H1 (cell line): Measurements from ENCODE around the gene TMEM156.

Experiments
- CHD1 ChIP-seq: IDR thresholded peaks from 2 replicates; pipeline ENCODE4 v1.6.1; 2012; ENCODE audit warnings: low read depth, low read length, improper control_type of control experiment
- GABPA ChIP-seq: IDR thresholded peaks from 2 replicates; pipeline ENCODE4 v1.6.1; 2011; ENCODE audit warnings: mild to moderate bottlenecking, low read length, moderate library complexity, borderline replicate concordance; ENCODE audit not compliant: insufficient read depth
- POLR2AphosphoS5 ChIP-seq: IDR thresholded peaks from 2 replicates; pipeline ENCODE4 v1.6.1; 2011; ENCODE audit warnings: low read depth, low read length
- RAD21 ChIP-seq, 2 experiments: IDR thresholded peaks in 1 of 2; conservative IDR thresholded peaks in 1 of 2; 2 replicates each; pipeline ENCODE4 v1.6.1; 2011; ENCODE audit warnings: low read depth in 2 of 2, low read length in 2 of 2, improper control_type of control experiment in 1 of 2, inconsistent platforms in 1 of 2, mild to moderate bottlenecking in 1 of 2, moderate library complexity in 1 of 2
- SP1 ChIP-seq: IDR thresholded peaks from 2 replicates; pipeline ENCODE4 v1.6.1; 2011; ENCODE audit warnings: low read depth, low read length
- TCF12 ChIP-seq: IDR thresholded peaks from 2 replicates; pipeline ENCODE4 v1.6.1; 2011; ENCODE audit warnings: low read depth, mild to moderate bottlenecking, low read length
- TF ChIP-seq, protein P1 (sequence below): IDR thresholded peaks from 2 replicates; pipeline ENCODE4 v1.6.1; 2012; ENCODE audit warnings: low read length, inconsistent platforms
- TF ChIP-seq, protein P2 (sequence below), 3 experiments: IDR thresholded peaks; 1 replicate in 2 of 3; 2 replicates in 1 of 3; pipeline versions ENCODE4 v1.5.1 to v1.6.1; 2011; ENCODE audit warnings: low read length in 3 of 3, mild to moderate bottlenecking in 3 of 3, inconsistent platforms in 2 of 3, low read depth in 1 of 3, moderate library complexity in 1 of 3; ENCODE audit not compliant: insufficient read depth in 1 of 3; ENCODE audit errors: control extremely low read depth in 1 of 3
- TF ChIP-seq, protein P3 (sequence below): IDR thresholded peaks from 2 replicates; pipeline ENCODE4 v1.6.1; 2012; ENCODE audit warnings: inconsistent platforms
- TF ChIP-seq, protein P4 (sequence below): IDR thresholded peaks from 2 replicates; pipeline ENCODE4 v1.6.1; 2011; ENCODE audit warnings: low read length, improper control_type of control experiment

DNA sequence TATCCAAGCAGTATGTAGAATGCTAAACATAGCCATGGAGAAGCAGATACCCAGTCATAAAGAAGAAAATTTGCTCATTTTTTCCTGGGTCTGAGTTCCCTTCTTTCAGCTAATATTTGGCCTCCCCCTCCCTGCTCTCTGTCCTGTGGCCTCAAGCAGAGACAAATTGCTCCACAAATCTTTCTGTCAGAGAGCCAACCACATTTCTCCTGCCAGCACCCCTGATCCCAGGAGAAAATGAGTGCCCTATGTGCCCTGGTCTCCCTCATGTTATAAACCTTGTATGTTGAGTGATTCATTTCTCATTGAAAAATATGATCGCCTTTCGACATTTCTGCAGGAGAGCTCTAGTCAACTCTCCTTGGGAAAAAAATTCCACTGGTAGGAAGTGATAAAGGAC lies 82.0 kb downstream of the TMEM156 start:
- TF ChIP-seq, protein P1, sequence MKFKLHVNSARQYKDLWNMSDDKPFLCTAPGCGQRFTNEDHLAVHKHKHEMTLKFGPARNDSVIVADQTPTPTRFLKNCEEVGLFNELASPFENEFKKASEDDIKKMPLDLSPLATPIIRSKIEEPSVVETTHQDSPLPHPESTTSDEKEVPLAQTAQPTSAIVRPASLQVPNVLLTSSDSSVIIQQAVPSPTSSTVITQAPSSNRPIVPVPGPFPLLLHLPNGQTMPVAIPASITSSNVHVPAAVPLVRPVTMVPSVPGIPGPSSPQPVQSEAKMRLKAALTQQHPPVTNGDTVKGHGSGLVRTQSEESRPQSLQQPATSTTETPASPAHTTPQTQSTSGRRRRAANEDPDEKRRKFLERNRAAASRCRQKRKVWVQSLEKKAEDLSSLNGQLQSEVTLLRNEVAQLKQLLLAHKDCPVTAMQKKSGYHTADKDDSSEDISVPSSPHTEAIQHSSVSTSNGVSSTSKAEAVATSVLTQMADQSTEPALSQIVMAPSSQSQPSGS: no peak
- TF ChIP-seq RAD21 (IDR thresholded peaks at IDR 0.05 in 1 of 2, conservative IDR thresholded peaks at IDR 0.05 in 1 of 2; ENCODE audit: low read depth in 2 of 2, low read length in 2 of 2) (no peak), CHD1 (no peak), TCF12 (no peak), SP1 (no peak), GABPA (no peak), POLR2AphosphoS5 (no peak)
- TF ChIP-seq, protein P2, sequence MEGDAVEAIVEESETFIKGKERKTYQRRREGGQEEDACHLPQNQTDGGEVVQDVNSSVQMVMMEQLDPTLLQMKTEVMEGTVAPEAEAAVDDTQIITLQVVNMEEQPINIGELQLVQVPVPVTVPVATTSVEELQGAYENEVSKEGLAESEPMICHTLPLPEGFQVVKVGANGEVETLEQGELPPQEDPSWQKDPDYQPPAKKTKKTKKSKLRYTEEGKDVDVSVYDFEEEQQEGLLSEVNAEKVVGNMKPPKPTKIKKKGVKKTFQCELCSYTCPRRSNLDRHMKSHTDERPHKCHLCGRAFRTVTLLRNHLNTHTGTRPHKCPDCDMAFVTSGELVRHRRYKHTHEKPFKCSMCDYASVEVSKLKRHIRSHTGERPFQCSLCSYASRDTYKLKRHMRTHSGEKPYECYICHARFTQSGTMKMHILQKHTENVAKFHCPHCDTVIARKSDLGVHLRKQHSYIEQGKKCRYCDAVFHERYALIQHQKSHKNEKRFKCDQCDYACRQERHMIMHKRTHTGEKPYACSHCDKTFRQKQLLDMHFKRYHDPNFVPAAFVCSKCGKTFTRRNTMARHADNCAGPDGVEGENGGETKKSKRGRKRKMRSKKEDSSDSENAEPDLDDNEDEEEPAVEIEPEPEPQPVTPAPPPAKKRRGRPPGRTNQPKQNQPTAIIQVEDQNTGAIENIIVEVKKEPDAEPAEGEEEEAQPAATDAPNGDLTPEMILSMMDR (IDR thresholded peaks at IDR 0.05; ENCODE audit: control extremely low read depth in 1 of 3, insufficient read depth in 1 of 3, low read depth in 1 of 3, low read length in 3 of 3): no peak
- TF ChIP-seq, protein P3, sequence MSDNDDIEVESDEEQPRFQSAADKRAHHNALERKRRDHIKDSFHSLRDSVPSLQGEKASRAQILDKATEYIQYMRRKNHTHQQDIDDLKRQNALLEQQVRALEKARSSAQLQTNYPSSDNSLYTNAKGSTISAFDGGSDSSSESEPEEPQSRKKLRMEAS: no peak
- TF ChIP-seq, protein P4, sequence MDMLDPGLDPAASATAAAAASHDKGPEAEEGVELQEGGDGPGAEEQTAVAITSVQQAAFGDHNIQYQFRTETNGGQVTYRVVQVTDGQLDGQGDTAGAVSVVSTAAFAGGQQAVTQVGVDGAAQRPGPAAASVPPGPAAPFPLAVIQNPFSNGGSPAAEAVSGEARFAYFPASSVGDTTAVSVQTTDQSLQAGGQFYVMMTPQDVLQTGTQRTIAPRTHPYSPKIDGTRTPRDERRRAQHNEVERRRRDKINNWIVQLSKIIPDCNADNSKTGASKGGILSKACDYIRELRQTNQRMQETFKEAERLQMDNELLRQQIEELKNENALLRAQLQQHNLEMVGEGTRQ: no peak
